GM12878 (cell line): Measurements from ENCODE around the gene KDM4C. TPM values are rescaled to one million over a fixed set of nuclear protein-coding genes. Genes with fewer than 3 reads are reported as not detected.

Source experiments
- ATAC-seq: fragments of 200-7000 bp; cut with Tn5 transposase; 3 replicates; pipeline ENCODE4 v1.9.1; 2020; ENCODE audit warnings: mild to moderate bottlenecking, moderate library complexity
- BruUV-seq: library from RNA; stranded (reverse); fragments of 400-500 nt; replicated peaks from 2 replicates; lab custom pipeline; 2021; lab: Mats Ljungman, UMichigan
- CTCF ChIA-PET: fragments of 300-600 bp; sonication (Branson Sonifier 250); formaldehyde crosslinking; extraction: SDS; loops from one replicate; lab custom pipeline; 2021; ENCODE audit warnings: inconsistent platforms; lab: Yijun Ruan, JAX
- POLR2A ChIA-PET: fragments of 350-600 bp; formaldehyde crosslinking; extraction: SDS; loops from one replicate; lab custom pipeline; 2021; ENCODE audit warnings: inconsistent platforms; lab: Charles Lee
- RAD21 ChIA-PET: fragments of 300-600 bp; sonication (Branson Sonifier 250); formaldehyde crosslinking; loops from one replicate; lab custom pipeline; 2023; ENCODE audit warnings: antibody characterized with exemption; ENCODE audit not compliant: unreplicated experiment; lab: Charles Lee
- SMC1A ChIA-PET: fragments of 300-600 bp; sonication (Branson Sonifier 250); formaldehyde crosslinking; loops from one replicate; lab custom pipeline; 2023; ENCODE audit not compliant: unreplicated experiment, uncharacterized antibody; lab: Charles Lee
- DNase-seq: peaks from one replicate; pipeline ENCODE4 v3.0.0-alpha.2; 2011; ENCODE audit warnings: low read depth, low spot score
- FAIRE-seq: peaks from 3 replicates; lab custom pipeline; 2011; peaks lifted over from hg19 to GRCh38; lab: Jason Lieb, UNC
- H2AFZ ChIP-seq: 2 replicates; pipeline ENCODE4 v1.6.0; 2011; ENCODE audit warnings: low read depth, low read length, control low read depth; ENCODE audit not compliant: control insufficient read depth
- H3K27ac ChIP-seq: 2 replicates; pipeline ENCODE4 v1.5.1; 2011; ENCODE audit warnings: control low read depth; ENCODE audit not compliant: control insufficient read depth, insufficient read depth
- H3K27me3 ChIP-seq, 2 experiments: replicated peaks in 1 of 2; 2 replicates each; pipeline versions ENCODE4 v1.6.0 to v1.6.1; 2011; ENCODE audit warnings: low read length in 1 of 2; ENCODE audit not compliant: control insufficient read depth in 2 of 2, insufficient read depth in 2 of 2
- H3K36me3 ChIP-seq, 2 experiments: 2 replicates each; pipeline ENCODE4 v1.5.1; 2011; ENCODE audit warnings: low read length in 1 of 2; ENCODE audit not compliant: control insufficient read depth in 2 of 2, insufficient read depth in 2 of 2
- H3K4me1 ChIP-seq: 2 replicates; pipeline ENCODE4 v1.6.1; 2011; ENCODE audit warnings: mild to moderate bottlenecking, low read length, moderate library complexity, mixed read lengths; ENCODE audit not compliant: control insufficient read depth, insufficient read depth
- H3K4me2 ChIP-seq: 2 replicates; pipeline ENCODE4 v1.6.0; 2011; ENCODE audit warnings: control low read depth; ENCODE audit not compliant: control insufficient read depth, insufficient read depth
- H3K4me3 ChIP-seq: fragments of 200-600 bp; sonication (generic); 2 replicates; pipeline ENCODE4 v1.5.1; 2016
- H3K79me2 ChIP-seq: 2 replicates; pipeline ENCODE4 v1.6.0; 2011; ENCODE audit warnings: low read length; ENCODE audit not compliant: control insufficient read depth, insufficient read depth
- H3K9ac ChIP-seq: 2 replicates; pipeline ENCODE4 v1.8.0; 2011; ENCODE audit warnings: low read length, control low read depth, mixed read lengths; ENCODE audit not compliant: control insufficient read depth, insufficient read depth
- H3K9me3 ChIP-seq: replicated peaks from 3 replicates; pipeline ENCODE4 v1.5.1; 2011; ENCODE audit warnings: mild to moderate bottlenecking, low read length; ENCODE audit not compliant: control insufficient read depth, insufficient read depth
- H4K20me1 ChIP-seq: 2 replicates; pipeline ENCODE4 v1.6.0; 2011; ENCODE audit not compliant: control insufficient read depth, insufficient read depth
- BCLAF1 ChIP-seq: fragments of 450-650 bp; IDR thresholded peaks from 2 replicates; pipeline ENCODE4 v1.6.1; 2017; ENCODE audit warnings: antibody characterized with exemption, mild to moderate bottlenecking, moderate library complexity
- BMI1 ChIP-seq: fragments of 450-650 bp; IDR thresholded peaks from 2 replicates; pipeline ENCODE4 v1.6.1; 2016; ENCODE audit warnings: mild to moderate bottlenecking, moderate library complexity, borderline replicate concordance
- CEBPB ChIP-seq, 2 experiments: fragments of 150-350 bp in 1 of 2; IDR thresholded peaks; 2 replicates each; pipeline ENCODE4 v1.6.1; 2012 to 2014; ENCODE audit warnings: low read depth in 2 of 2, low read length in 2 of 2, borderline replicate concordance in 1 of 2, inconsistent platforms in 1 of 2
- CHD2 ChIP-seq: IDR thresholded peaks from 2 replicates; pipeline ENCODE4 v1.6.1; 2011; ENCODE audit warnings: low read depth, low read length, improper control_type of control experiment, borderline replicate concordance
- DPF2 ChIP-seq: fragments of 450-650 bp; IDR thresholded peaks from 2 replicates; pipeline ENCODE4 v1.6.1; 2017; ENCODE audit warnings: mild to moderate bottlenecking
- ESRRA ChIP-seq: IDR thresholded peaks from 2 replicates; pipeline ENCODE4 v1.6.1; 2012; ENCODE audit warnings: mild to moderate bottlenecking, low read length, improper control_type of control experiment
- IRF5 ChIP-seq: fragments of 450-650 bp; IDR thresholded peaks from 2 replicates; pipeline ENCODE4 v1.6.1; 2017; ENCODE audit warnings: borderline replicate concordance
- NBN ChIP-seq: fragments of 450-650 bp; IDR thresholded peaks from 2 replicates; pipeline ENCODE4 v1.6.1; 2016
- POLR2A ChIP-seq: IDR thresholded peaks from 2 replicates; pipeline ENCODE4 v1.6.1; 2011; ENCODE audit warnings: low read depth, mild to moderate bottlenecking, low read length
- POLR2AphosphoS5 ChIP-seq: IDR thresholded peaks from 2 replicates; pipeline ENCODE4 v1.6.1; 2011; ENCODE audit warnings: mild to moderate bottlenecking, low read length, inconsistent platforms
- PRDM15 ChIP-seq: fragments of 450-650 bp; formaldehyde crosslinking; IDR thresholded peaks from 2 replicates; pipeline ENCODE4 v1.4.0; 2020; ENCODE audit warnings: mild to moderate bottlenecking, moderate library complexity
- RELA ChIP-seq: fragments of 450-650 bp; IDR thresholded peaks from 2 replicates; pipeline ENCODE4 v1.8.0; 2014; ENCODE audit warnings: borderline replicate concordance; ENCODE audit not compliant: partially characterized antibody
- REST ChIP-seq: IDR thresholded peaks from 2 replicates; pipeline ENCODE4 v1.6.1; 2012; ENCODE audit warnings: mild to moderate bottlenecking, low read depth, low read length
- SRF ChIP-seq, 2 experiments: IDR thresholded peaks; 2 replicates each; pipeline ENCODE4 v1.6.1; 2011; ENCODE audit warnings: low read depth in 2 of 2, low read length in 2 of 2, mild to moderate bottlenecking in 1 of 2, moderate library complexity in 1 of 2
- WGBS: methylation state at CpG from one replicate; pipeline ENCODE4 v1.1.6; 2016; ENCODE audit warnings: low lambda C conversion rate; ENCODE audit not compliant: insufficient replicate concordance, insufficient coverage; ENCODE audit errors: missing lambda C conversion rate; 5-methylcytosine and 5-hydroxymethylcytosine counted together
- in situ Hi-C: fragments of 300-500 bp; cut with MboI; formaldehyde crosslinking; loops from 9 replicates; pipeline ENCODE4 v1.14.3; 2018; ENCODE audit warnings: mixed read lengths
- intact Hi-C: fragments of 100-400 bp; cut with micrococcal nuclease; formaldehyde crosslinking; loops from one replicate; pipeline ENCODE4 v1.14.2; 2022; ENCODE audit not compliant: unreplicated experiment
- polyA plus RNA-seq, 11 experiments: library from polyadenylated mRNA; depleted of rRNA in 4 of 11; unstranded in 6 of 11; stranded (reverse) in 5 of 11; fragments of >200 nt; fragmentation: Nextera tagmentation in 4 of 11; fragmentation: Illumina TruSeq in 1 of 11; extraction: Ambion mirVana in 4 of 11; extraction: Trizol in 1 of 11; gene quantifications; 1 replicate in 1 of 11; 2 replicates in 10 of 11; pipeline versions ENCODE4 v1.2.1 to v1.2.3, GENCODE V29; 2011 to 2016; ENCODE audit warnings: inconsistent platforms in 2 of 11, missing spikeins in 2 of 11, low read depth in 1 of 11
- total RNA-seq, 4 experiments: library from RNA; depleted of rRNA in 3 of 4; stranded (reverse); fragments of >200 nt in 3 of 4; fragmentation: Illumina TruSeq in 1 of 4; extraction: Trizol in 1 of 4; gene quantifications; 2 replicates each; pipeline versions ENCODE4 v1.2.1 to v1.2.3, GENCODE V29; 2013 to 2021

Gene KDM4C
- total and polyA plus RNA-seq, 10 of the 15 experiments (the other 5 are each of a cell fraction or from before 2014, with no cell fraction given) = 6.8 to 41.2 (median 20.1) TPM

- H3K27ac ChIP-seq = no peak overlapping the region
- H3K27me3 ChIP-seq = no peaks in the 10 kb centered on the region
- H3K4me2 ChIP-seq = no peak overlapping the region
- DNase-seq (no peak), ATAC-seq (no peak), FAIRE-seq (no peak)
- RAD21 ChIA-PET = no interaction called here
- BruUV-seq = no TSS peak
- peaks cover 13% of the 10 kb centered on the region; the same call in 1 of the 2 replicates for H3K4me1 ChIP-seq
- in situ Hi-C loops = no loop called here
- H3K4me3 ChIP-seq = no peak overlapping the region
- peaks cover 3% of the 10 kb centered on the region for H4K20me1 ChIP-seq
- peaks cover 65% of the 10 kb centered on the region for H3K79me2 ChIP-seq
- H2AFZ ChIP-seq = no peak overlapping the region
- no peak overlapping the region for H3K9ac ChIP-seq
- SMC1A ChIA-PET = interaction anchor here (0.8 to 1.1 kb wide), 3 partner anchors 10 to 35 kb away, joined by 3 to 4 read pairs (median 3); no protein-coding TSS in a partner anchor
- 100% methylated on average over 1 of the region's 1 CpG for WGBS
- CTCF ChIA-PET = interaction anchor here (1.3 kb wide), 1 partner anchor 42 kb away, joined by 4 read pairs; no protein-coding TSS in a partner anchor
- intact Hi-C loops = no loop called here
- no peaks in the 10 kb centered on the region for H3K36me3 ChIP-seq
- POLR2A ChIA-PET = no interaction called here
- no peaks in the 10 kb centered on the region for H3K9me3 ChIP-seq
- TF ChIP-seq ESRRA (no peak), BMI1 (no peak), POLR2AphosphoS5 (no peak), NBN (no peak), PRDM15 (CRISPR knock-in tag) (no peak), CHD2 (no peak), POLR2A (no peak), RELA (no peak), BCLAF1 (no peak), DPF2 (no peak), CEBPB (IDR thresholded peaks at IDR 0.05; ENCODE audit: borderline replicate concordance in 1 of 2, low read depth in 2 of 2, low read length in 2 of 2) (no peak), REST (no peak), SRF (IDR thresholded peaks at IDR 0.05; ENCODE audit: low read depth in 2 of 2, low read length in 2 of 2) (no peak), IRF5 (no peak)
Observed at GRCh38 chr9:6785682-6786081, 27.9 kb downstream of the KDM4C start.
